DOHH2 (cell line): ENCODE measurements around the gene USP20.

Experiments
- H3F3A ChIP-seq: fragments of 200-600 bp; sonication (generic), shearing (Covaris generic); 2 replicates; pipeline ENCODE4 v1.6.0; 2016; ENCODE audit warnings: antibody characterized with exemption, mild to moderate bottlenecking; ENCODE audit not compliant: control insufficient read depth, insufficient read depth
- H3K27ac ChIP-seq: fragments of 200-600 bp; sonication (generic); 2 replicates; pipeline ENCODE4 v1.5.1; 2014; ENCODE audit warnings: low read depth, mild to moderate bottlenecking, low read length, moderate library complexity
- H3K27me3 ChIP-seq: fragments of 200-600 bp; sonication (generic); 2 replicates; pipeline ENCODE4 v1.6.1; 2014; ENCODE audit warnings: mild to moderate bottlenecking, low read length, mixed read lengths; ENCODE audit not compliant: control insufficient read depth
- H3K36me3 ChIP-seq: fragments of 200-600 bp; sonication (generic); 2 replicates; pipeline ENCODE4 v1.6.1; 2014; ENCODE audit warnings: mild to moderate bottlenecking, low read length, moderate library complexity, mixed read lengths; ENCODE audit not compliant: control insufficient read depth
- H3K4me1 ChIP-seq: fragments of 200-600 bp; sonication (generic); 2 replicates; pipeline ENCODE4 v1.6.1; 2014; ENCODE audit warnings: mild to moderate bottlenecking, low read length, mixed read lengths; ENCODE audit not compliant: control insufficient read depth
- H3K4me2 ChIP-seq: fragments of 200-600 bp; sonication (generic); 2 replicates; pipeline ENCODE4 v1.6.0; 2014; ENCODE audit warnings: mild to moderate bottlenecking, low read length, moderate library complexity
- H3K4me3 ChIP-seq: fragments of 200-600 bp; sonication (generic); 2 replicates; pipeline ENCODE4 v1.5.1; 2014; ENCODE audit warnings: mild to moderate bottlenecking, low read length, mixed read lengths
- H3K79me2 ChIP-seq: fragments of 200-600 bp; sonication (generic); 2 replicates; pipeline ENCODE4 v1.6.1; 2014; ENCODE audit warnings: mild to moderate bottlenecking, low read length, mixed read lengths; ENCODE audit not compliant: control insufficient read depth
- H3K9me2 ChIP-seq: fragments of 200-600 bp; sonication (generic); replicated peaks from 2 replicates; pipeline ENCODE4 v1.6.1; 2014; ENCODE audit warnings: mild to moderate bottlenecking, low read length, mixed read lengths; ENCODE audit not compliant: control insufficient read depth
- H3K9me3 ChIP-seq: fragments of 200-600 bp; sonication (generic); 2 replicates; pipeline ENCODE4 v1.6.1; 2014; ENCODE audit warnings: antibody characterized with exemption, low read length, mixed read lengths; ENCODE audit not compliant: control insufficient read depth, insufficient read depth
- H4K20me1 ChIP-seq: fragments of 200-600 bp; sonication (generic); 2 replicates; pipeline ENCODE4 v1.6.0; 2014; ENCODE audit warnings: low read depth, mild to moderate bottlenecking, antibody characterized with exemption, low read length, moderate library complexity; ENCODE audit not compliant: control insufficient read depth, insufficient read depth
- EZH2phosphoT487 ChIP-seq: fragments of 200-600 bp; sonication (generic); IDR thresholded peaks from 2 replicates; pipeline ENCODE4 v1.6.1; 2017; ENCODE audit warnings: borderline replicate concordance, mild to moderate bottlenecking, antibody characterized with exemption, low read length, moderate library complexity, mixed read lengths
- TF ChIP-seq, protein P1 (sequence below): fragments of 200-600 bp; sonication (generic); IDR thresholded peaks from one replicate; pipeline ENCODE4 v1.5.1; 2014; ENCODE audit warnings: antibody characterized with exemption, mild to moderate bottlenecking, low read depth, low read length; ENCODE audit not compliant: poor library complexity, severe bottlenecking

USP20 gene

DNA sequence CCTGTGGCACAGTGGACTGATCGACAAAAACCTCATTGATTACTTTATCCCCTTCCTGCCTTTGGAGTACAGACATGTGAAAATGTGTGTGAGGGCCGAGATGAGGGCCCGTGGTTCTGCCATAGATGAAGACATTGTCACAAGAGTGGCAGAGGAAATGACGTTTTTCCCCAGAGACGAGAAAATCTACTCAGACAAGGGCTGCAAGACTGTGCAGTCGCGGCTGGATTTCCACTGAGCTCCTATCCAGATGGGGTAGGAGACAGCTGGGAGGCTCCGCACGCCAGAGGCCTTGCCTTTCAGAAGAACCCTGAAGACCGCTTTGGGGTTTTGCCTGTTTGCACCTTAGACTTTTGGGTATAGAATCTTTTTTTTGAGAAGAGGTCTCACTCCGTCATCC, 25.9 kb upstream of the USP20 start:
- Histone ChIP-seq H3K4me3 (no peak overlapping the region), H3K79me2 (peaks cover 5% of the 10 kb centered on the region), H3K4me1 (peaks cover 7% of the 10 kb centered on the region), H3K9me2 (no peaks in the 10 kb centered on the region), H3F3A (peaks cover 5% of the 10 kb centered on the region; the same call in 1 of the 2 replicates), H3K9me3 (no peaks in the 10 kb centered on the region), H3K27ac (no peak overlapping the region), H3K4me2 (no peak overlapping the region), H3K27me3 (no peaks in the 10 kb centered on the region), H3K36me3 (peaks cover 54% of the 10 kb centered on the region), H4K20me1 (no peaks in the 10 kb centered on the region)
- TF ChIP-seq EZH2phosphoT487: no peak

DNA sequence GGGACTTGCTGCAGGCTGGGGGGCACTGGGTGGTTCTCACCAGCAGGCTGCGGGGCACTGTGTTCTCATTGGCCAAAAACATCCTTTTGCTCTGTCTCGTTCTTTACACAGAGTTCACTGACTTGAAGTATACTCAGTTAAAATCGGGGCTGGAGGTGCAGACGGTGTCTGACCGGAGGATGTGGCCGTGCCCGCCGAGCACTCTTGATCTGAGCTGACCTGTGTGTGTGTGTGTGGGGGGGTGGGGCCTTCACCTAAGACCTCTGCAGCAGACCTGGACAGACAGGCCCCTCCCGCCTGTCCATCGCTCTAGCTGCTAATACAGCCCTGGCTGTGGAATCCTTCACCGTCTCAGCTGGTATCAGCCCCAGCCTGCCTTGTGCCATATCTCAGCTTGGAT, 25.1 kb upstream of the USP20 start:
- H3K27me3 ChIP-seq: no peaks in the 10 kb centered on the region
- H3K4me3 ChIP-seq: no peak overlapping the region
- TF ChIP-seq, protein P1, sequence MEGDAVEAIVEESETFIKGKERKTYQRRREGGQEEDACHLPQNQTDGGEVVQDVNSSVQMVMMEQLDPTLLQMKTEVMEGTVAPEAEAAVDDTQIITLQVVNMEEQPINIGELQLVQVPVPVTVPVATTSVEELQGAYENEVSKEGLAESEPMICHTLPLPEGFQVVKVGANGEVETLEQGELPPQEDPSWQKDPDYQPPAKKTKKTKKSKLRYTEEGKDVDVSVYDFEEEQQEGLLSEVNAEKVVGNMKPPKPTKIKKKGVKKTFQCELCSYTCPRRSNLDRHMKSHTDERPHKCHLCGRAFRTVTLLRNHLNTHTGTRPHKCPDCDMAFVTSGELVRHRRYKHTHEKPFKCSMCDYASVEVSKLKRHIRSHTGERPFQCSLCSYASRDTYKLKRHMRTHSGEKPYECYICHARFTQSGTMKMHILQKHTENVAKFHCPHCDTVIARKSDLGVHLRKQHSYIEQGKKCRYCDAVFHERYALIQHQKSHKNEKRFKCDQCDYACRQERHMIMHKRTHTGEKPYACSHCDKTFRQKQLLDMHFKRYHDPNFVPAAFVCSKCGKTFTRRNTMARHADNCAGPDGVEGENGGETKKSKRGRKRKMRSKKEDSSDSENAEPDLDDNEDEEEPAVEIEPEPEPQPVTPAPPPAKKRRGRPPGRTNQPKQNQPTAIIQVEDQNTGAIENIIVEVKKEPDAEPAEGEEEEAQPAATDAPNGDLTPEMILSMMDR: no peak
- TF ChIP-seq EZH2phosphoT487: no peak
- H3F3A ChIP-seq: peaks cover 5% of the 10 kb centered on the region; the same call in 1 of the 2 replicates
- no peaks in the 10 kb centered on the region for H4K20me1 ChIP-seq
- H3K4me2 ChIP-seq: no peak overlapping the region
- H3K9me3 ChIP-seq: no peaks in the 10 kb centered on the region
- peaks cover 7% of the 10 kb centered on the region; the same call in 1 of the 2 replicates for H3K4me1 ChIP-seq
- H3K36me3 ChIP-seq: peaks cover 60% of the 10 kb centered on the region
- H3K9me2 ChIP-seq: no peaks in the 10 kb centered on the region
- H3K79me2 ChIP-seq: 0 out of 2 replicates have a peak, but pooled peaks cover 4% of the 10 kb centered on the region
- H3K27ac ChIP-seq: no peak overlapping the region

DNA sequence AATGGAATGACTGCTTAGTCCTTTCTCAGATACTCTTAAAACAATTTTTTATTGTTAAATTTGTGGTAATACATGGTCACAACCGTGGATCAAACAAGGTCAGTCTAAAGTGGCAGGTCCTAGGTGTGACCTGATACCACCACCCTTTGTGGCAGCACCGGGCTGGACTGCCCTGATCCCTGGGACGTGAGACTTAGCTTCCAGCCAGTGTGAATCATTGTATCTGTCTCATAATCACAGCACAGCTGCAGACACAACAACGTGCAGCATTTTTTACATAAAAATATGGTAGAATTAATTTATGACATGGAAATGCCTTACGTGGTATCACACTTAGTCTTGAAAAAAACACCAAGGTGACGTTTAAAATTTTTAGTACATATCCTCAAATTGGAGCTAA, 24.5 kb upstream of the USP20 start:
- Histone ChIP-seq H3K4me1 (peaks cover 7% of the 10 kb centered on the region; the same call in 1 of the 2 replicates), H3K79me2 (0 out of 2 replicates have a peak, but pooled peaks cover 4% of the 10 kb centered on the region), H3K9me2 (no peaks in the 10 kb centered on the region), H3K27ac (no peak overlapping the region), H3K4me2 (no peak overlapping the region), H3K36me3 (peaks cover 61% of the 10 kb centered on the region), H3K4me3 (no peak overlapping the region), H3F3A (peaks cover 5% of the 10 kb centered on the region; the same call in 1 of the 2 replicates), H4K20me1 (no peaks in the 10 kb centered on the region), H3K9me3 (no peaks in the 10 kb centered on the region), H3K27me3 (no peaks in the 10 kb centered on the region)
- no peak for TF ChIP-seq EZH2phosphoT487
- TF ChIP-seq, protein P1: no peak

DNA sequence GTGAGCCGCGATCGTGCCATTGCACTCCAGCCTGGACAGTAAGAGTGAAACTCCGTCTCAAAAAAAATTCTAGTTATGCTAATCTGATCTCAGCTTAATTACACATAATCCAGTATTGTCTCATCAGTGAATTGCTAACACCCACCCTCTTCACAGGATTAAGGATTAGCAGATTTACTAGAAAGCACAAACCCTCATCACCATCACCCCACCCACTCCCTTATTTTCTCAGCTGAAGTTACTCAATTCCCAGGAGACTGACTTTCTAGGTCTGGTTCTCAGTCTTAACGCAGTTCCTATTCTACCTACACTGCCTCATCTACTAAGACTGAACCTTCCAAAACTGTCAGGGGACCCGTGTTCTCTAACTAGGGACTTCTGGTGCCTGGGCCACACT, 23.3 kb upstream of the USP20 start:
- Histone ChIP-seq H3K4me2 (no peak overlapping the region), H4K20me1 (no peaks in the 10 kb centered on the region)
- TF ChIP-seq, protein P1: no peak
- no peak for TF ChIP-seq EZH2phosphoT487

More for the DNA sequence above, 23.3 kb upstream of the USP20 start:
- Histone ChIP-seq H3F3A (0 out of 2 replicates have a peak, but pooled peaks cover under 1% of the 10 kb centered on the region), H3K4me3 (no peak overlapping the region), H3K4me1 (0 out of 2 replicates have a peak, but pooled peaks cover 2% of the 10 kb centered on the region), H3K9me2 (no peaks in the 10 kb centered on the region), H3K27me3 (no peaks in the 10 kb centered on the region), H3K9me3 (no peaks in the 10 kb centered on the region), H3K79me2 (0 out of 2 replicates have a peak, but pooled peaks cover 4% of the 10 kb centered on the region), H3K27ac (no peak overlapping the region), H3K36me3 (peaks cover 71% of the 10 kb centered on the region)
